Progenitor cell of endocrine pancreas (in vitro differentiated cells): ENCODE measurements around the gene NUP133. TPM values are rescaled to one million over a fixed set of nuclear protein-coding genes. Genes with fewer than 3 reads are reported as not detected.
A peak's percentile ranks its signal among the peaks of the same experiment; 100 is the strongest.

Experiments used
- DNase-seq: peaks from one replicate; pipeline ENCODE4 v3.0.0; 2021; ENCODE audit warnings: low spot score; ENCODE audit not compliant: unreplicated experiment
- H3K27ac Mint-ChIP-seq: 2 replicates; pipeline ENCODE4 v1.8.0; 2021; ENCODE audit warnings: mild to moderate bottlenecking, moderate library complexity, mixed read lengths
- H3K27me3 Mint-ChIP-seq: 2 replicates; pipeline ENCODE4 v1.8.0; 2021; ENCODE audit warnings: mixed read lengths
- H3K36me3 Mint-ChIP-seq: 2 replicates; pipeline ENCODE4 v1.8.0; 2022; ENCODE audit warnings: mixed read lengths; ENCODE audit not compliant: insufficient read depth
- H3K4me1 Mint-ChIP-seq: 2 replicates; pipeline ENCODE4 v1.8.0; 2021; ENCODE audit warnings: low read depth, mixed read lengths
- H3K4me3 Mint-ChIP-seq: 2 replicates; pipeline ENCODE4 v1.8.0; 2021; ENCODE audit warnings: low read depth, mild to moderate bottlenecking, moderate library complexity, mixed read lengths
- H3K9me3 Mint-ChIP-seq: 2 replicates; pipeline ENCODE4 v1.8.0; 2021; ENCODE audit warnings: low read depth, mixed read lengths
- long read RNA-seq: library from polyadenylated mRNA; unstranded; transcript quantifications from one replicate; pipeline ENCODE4 v2.0.0, GENCODE V29; 2020
- total RNA-seq: library from RNA; stranded (reverse); gene quantifications from 2 replicates; pipeline ENCODE4 v1.2.1, GENCODE V29; 2021
- TF ChIP-seq, protein P1 (sequence below): fragments of 200-600 bp; sonication (generic); IDR thresholded peaks from one replicate; pipeline ENCODE4 v1.5.0; 2021; ENCODE audit warnings: antibody characterized with exemption, mild to moderate bottlenecking; ENCODE audit not compliant: unreplicated experiment

NUP133 gene
- total RNA-seq = 53.5 and 54.6 TPM in 2 replicates
- long read RNA-seq, full-length matches to known transcripts = 81 of 258 reads
- long read RNA-seq, partial matches to known transcripts = 160 of 258 reads
- long read RNA-seq, other reads (novel, unspliced or antisense) = 17 of 258 reads

DNA sequence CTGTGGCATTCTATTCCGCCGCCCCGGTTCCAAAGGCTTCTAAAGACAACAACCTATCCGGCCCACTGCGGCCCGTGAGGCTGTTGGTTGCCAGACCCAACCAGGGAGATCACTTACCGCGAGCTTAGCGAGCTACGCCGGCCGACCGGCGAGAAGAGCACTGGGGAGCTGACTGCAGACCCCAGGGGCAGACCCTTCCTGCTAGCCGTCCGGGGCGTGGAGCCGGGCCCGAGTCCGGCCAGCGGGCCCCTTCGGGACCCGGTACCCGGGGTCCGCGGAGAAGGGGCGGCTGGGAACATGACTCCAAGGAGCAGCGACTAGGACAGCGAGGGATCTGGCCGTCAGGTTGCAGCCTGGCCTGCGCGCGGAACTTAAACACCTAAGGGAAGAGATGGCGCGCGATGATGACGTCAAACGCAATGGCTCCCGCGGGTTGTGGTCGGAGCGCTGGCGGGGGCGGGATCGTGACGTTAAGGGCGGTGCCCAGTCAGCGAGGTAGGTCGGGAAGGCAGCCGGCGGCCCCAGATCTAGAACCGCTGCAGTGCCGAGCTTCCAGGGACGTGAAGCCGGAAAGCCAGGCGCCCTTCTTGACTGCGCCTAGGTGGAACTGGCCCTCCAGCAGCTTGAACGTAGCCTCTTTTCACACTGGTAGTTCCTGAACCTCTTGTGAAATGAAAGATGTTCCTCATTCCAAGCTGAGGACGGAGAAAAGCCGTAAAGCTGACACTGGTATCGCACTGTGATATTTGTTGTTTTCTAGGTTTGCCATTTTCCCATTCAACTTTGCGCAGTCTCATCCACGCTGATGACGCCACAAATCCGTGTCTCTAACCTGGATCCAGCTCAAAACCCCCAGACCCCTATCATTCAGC is at the start of gene NUP133:
TSS of gene NUP133 (minus strand) at position 391 of the 872 bp plus-strand sequence. CDS start at position 299, 92 bp downstream.
- Mint-ChIP-seq H3K9me3 (no peaks in the 10 kb centered on the region), H3K27me3 (no peaks in the 10 kb centered on the region), H3K4me3 (peak within 1 kb of the TSS; percentile 84), H3K27ac (peak within 1 kb of the TSS; percentile 96), H3K4me1 (peaks cover 13% of the 10 kb centered on the region), H3K36me3 (peaks cover 5% of the 10 kb centered on the region)
- TF ChIP-seq, protein P1, sequence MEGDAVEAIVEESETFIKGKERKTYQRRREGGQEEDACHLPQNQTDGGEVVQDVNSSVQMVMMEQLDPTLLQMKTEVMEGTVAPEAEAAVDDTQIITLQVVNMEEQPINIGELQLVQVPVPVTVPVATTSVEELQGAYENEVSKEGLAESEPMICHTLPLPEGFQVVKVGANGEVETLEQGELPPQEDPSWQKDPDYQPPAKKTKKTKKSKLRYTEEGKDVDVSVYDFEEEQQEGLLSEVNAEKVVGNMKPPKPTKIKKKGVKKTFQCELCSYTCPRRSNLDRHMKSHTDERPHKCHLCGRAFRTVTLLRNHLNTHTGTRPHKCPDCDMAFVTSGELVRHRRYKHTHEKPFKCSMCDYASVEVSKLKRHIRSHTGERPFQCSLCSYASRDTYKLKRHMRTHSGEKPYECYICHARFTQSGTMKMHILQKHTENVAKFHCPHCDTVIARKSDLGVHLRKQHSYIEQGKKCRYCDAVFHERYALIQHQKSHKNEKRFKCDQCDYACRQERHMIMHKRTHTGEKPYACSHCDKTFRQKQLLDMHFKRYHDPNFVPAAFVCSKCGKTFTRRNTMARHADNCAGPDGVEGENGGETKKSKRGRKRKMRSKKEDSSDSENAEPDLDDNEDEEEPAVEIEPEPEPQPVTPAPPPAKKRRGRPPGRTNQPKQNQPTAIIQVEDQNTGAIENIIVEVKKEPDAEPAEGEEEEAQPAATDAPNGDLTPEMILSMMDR = no peak
- peak; percentile 98 for DNase-seq

DNA sequence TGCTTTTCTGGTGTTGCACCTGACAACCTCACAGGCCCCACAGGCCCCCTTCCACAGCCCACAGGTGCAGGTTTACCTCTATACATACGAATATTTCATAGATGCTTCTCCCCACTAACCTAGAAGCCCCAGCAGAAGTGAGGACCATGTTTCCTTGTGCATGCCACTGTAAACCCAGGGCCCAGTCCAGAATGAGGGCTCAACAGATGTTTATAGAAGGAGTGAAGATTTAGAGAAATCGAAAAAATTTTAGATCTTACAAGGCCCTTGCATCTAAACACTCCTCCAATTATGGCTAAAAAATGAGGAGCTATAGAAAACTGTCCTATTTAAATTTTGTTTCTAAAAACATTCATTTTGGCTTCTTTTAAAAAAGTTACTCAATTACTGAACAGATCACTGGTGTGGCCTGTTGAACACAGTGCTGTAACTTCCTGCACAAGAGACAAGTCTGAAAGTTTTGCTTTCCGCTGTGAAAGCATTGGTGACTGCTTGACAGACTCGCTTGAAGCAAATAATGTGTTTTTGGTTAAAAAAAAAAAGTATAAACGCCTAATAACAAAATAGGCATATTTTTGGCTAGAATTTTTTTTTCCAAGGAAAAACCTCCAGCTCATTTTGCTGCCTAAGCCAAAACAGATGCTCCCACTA is 49.2 kb upstream of the NUP133 start:
- DNase-seq = no peak
- H3K4me1 Mint-ChIP-seq = peaks cover 24% of the 10 kb centered on the region
- no peaks in the 10 kb centered on the region for H3K9me3 Mint-ChIP-seq
- TF ChIP-seq, protein P1 = no peak
- H3K36me3 Mint-ChIP-seq = peaks cover 5% of the 10 kb centered on the region
- H3K4me3 Mint-ChIP-seq = peak overlapping the region; percentile 83
- H3K27me3 Mint-ChIP-seq = peaks cover 12% of the 10 kb centered on the region
- peak overlapping the region; percentile 76 for H3K27ac Mint-ChIP-seq

DNA sequence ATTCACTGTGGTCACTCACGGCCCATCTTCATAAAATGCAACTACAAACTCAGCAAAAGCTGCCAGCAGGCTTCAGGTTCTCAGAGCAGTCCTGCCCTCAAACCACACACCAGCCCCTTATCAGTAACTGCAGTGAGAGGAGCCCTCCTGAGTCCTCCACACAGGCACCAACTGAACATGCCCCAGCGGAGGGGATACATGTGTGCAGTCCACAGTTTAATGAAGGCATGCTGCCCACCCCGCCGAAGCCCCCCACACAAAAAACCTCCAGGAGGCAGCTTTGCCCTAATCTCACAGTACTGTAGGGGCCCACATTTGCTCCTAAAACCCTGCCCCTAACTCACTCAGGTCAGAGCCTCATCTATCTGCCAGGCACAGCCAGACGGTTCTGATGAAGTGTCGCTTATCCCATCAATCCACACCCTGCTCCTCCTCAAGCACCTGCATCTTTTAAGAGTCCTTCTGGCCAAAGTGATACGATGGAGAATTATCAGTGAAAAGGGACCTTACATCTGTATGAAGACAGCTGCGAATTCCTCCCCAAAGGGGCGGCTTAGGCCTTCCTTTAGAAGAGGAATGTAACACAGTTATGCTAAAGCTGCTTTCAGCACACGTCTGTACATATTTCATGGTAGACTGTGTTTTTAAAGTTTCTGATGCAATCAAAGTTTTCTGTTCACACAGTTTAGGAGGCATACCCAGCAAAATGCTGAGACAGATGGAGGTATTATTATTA is 46.9 kb upstream of the NUP133 start:
- Mint-ChIP-seq H3K27me3 (peaks cover 15% of the 10 kb centered on the region), H3K4me3 (peak overlapping the region; percentile 25), H3K4me1 (peaks cover 32% of the 10 kb centered on the region), H3K27ac (peak overlapping the region; percentile 53), H3K9me3 (no peaks in the 10 kb centered on the region), H3K36me3 (peaks cover 5% of the 10 kb centered on the region)
- TF ChIP-seq, protein P1 = no peak
- DNase-seq = no peak

DNA sequence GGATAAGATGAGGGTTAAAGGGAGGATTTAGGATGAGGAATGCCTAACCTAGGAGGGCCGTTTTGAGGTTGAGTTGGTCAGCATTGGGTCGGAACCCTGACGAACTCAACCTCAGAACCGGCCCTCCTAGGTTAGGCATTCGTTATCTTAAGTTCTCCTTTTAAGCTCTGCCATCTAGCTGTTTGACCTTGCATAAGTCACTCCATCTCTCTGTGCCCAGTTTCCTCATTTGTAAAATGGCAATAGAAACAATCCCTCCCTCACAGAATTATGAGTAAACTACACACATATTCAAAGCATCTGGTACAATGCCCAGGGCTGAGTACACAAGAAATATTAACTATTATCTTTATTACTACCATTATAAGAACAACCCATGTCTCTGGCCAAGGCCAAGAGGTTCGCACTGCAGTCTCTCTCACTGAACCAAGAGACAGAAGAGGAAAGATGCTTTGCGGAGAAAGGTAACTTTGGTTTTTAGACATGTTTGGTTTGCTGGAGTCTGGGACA is 45.5 kb upstream of the NUP133 start:
- Mint-ChIP-seq H3K27ac (no peak overlapping the region), H3K4me3 (no peak overlapping the region), H3K36me3 (peaks cover 5% of the 10 kb centered on the region), H3K4me1 (peaks cover 41% of the 10 kb centered on the region), H3K9me3 (no peaks in the 10 kb centered on the region), H3K27me3 (peaks cover 15% of the 10 kb centered on the region)
- TF ChIP-seq, protein P1 = no peak
- no peak for DNase-seq

DNA sequence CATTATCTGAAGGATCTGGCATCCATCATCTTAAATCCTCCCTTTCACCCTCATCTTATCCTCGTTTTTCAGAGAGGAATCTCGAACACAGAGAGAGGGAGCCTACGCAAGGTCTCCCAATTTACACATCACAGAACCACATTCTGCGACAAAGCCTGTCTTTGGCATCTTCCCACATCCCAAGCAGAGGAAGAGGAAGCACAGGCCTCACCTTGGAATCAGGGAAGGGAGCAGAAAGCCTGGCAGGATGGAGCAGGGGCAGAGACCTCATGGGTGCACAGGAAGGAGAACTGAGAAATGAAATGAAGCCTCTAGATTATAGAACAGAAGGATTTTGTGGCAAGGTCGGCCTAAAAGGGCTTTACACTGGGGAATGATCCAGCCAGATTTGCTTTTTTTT is 44.6 kb upstream of the NUP133 start:
- Mint-ChIP-seq H3K4me1 (peaks cover 49% of the 10 kb centered on the region), H3K27ac (no peak overlapping the region), H3K36me3 (peaks cover 5% of the 10 kb centered on the region), H3K9me3 (no peaks in the 10 kb centered on the region), H3K27me3 (peaks cover 15% of the 10 kb centered on the region), H3K4me3 (no peak overlapping the region)
- DNase-seq = no peak
- TF ChIP-seq, protein P1 = no peak
